SK-N-SH treated with all-trans-retinoic acid at 6 μM for 48 hours (cell line): ENCODE results near the gene FIGNL2.

ENCODE experiments used
- ATAC-seq: fragments of 200-7000 bp; cut with Tn5 transposase; 3 replicates; pipeline ENCODE4 v1.9.1; 2020; ENCODE audit warnings: mild to moderate bottlenecking, moderate library complexity
- ARNTL ChIP-seq: fragments of 450-650 bp; formaldehyde crosslinking; IDR thresholded peaks from 2 replicates; pipeline ENCODE4 v1.5.0; 2020; ENCODE audit warnings: low read depth, mild to moderate bottlenecking, moderate library complexity, borderline replicate concordance
- BACH2 ChIP-seq: fragments of 250-450 bp; sonication (Bioruptor Pico); IDR thresholded peaks from 2 replicates; pipeline ENCODE4 v1.9.0; 2021; ENCODE audit warnings: mild to moderate bottlenecking, borderline replicate concordance
- CSDC2 ChIP-seq: fragments of 250-450 bp; sonication (Bioruptor Pico); IDR thresholded peaks from 2 replicates; pipeline ENCODE4 v1.5.0; 2020; ENCODE audit warnings: mild to moderate bottlenecking, moderate library complexity
- ESRRG ChIP-seq: fragments of 250-450 bp; sonication (Bioruptor Pico); IDR thresholded peaks from 2 replicates; pipeline ENCODE4 v1.6.1; 2021; ENCODE audit warnings: mild to moderate bottlenecking
- GLIS3 ChIP-seq: fragments of 250-450 bp; sonication (Bioruptor Pico); IDR thresholded peaks from 2 replicates; pipeline ENCODE4 v1.5.0; 2020; ENCODE audit warnings: mild to moderate bottlenecking, moderate library complexity
- ISL1 ChIP-seq: fragments of 250-450 bp; sonication (Bioruptor Pico); IDR thresholded peaks from 2 replicates; pipeline ENCODE4 v2.1.2; 2022; ENCODE audit warnings: mild to moderate bottlenecking, moderate library complexity
- OSR1 ChIP-seq: fragments of 250-450 bp; sonication (Bioruptor Pico); IDR thresholded peaks from 2 replicates; pipeline ENCODE4 v1.8.0; 2022; ENCODE audit warnings: moderate library complexity, mild to moderate bottlenecking, inconsistent platforms
- RARB ChIP-seq: fragments of 250-450 bp; sonication (Bioruptor Pico); IDR thresholded peaks from 2 replicates; pipeline ENCODE4 v1.8.0; 2021; ENCODE audit warnings: mild to moderate bottlenecking, moderate library complexity
- SNAI2 ChIP-seq: fragments of 250-450 bp; sonication (Bioruptor Pico); IDR thresholded peaks from 2 replicates; pipeline ENCODE4 v1.5.0; 2020; ENCODE audit warnings: mild to moderate bottlenecking, moderate library complexity
- TCF4 ChIP-seq: fragments of 250-450 bp; sonication (Bioruptor Pico); IDR thresholded peaks from 2 replicates; pipeline ENCODE4 v1.8.0; 2021; ENCODE audit warnings: mild to moderate bottlenecking, moderate library complexity, borderline replicate concordance
- ZC3H10 ChIP-seq: fragments of 250-450 bp; sonication (Bioruptor Pico); IDR thresholded peaks from 2 replicates; pipeline ENCODE4 v1.5.1; 2021; ENCODE audit warnings: mild to moderate bottlenecking, moderate library complexity
- ZFP3 ChIP-seq: fragments of 250-450 bp; sonication (Bioruptor Pico); IDR thresholded peaks from 2 replicates; pipeline ENCODE4 v1.5.0; 2020; ENCODE audit warnings: mild to moderate bottlenecking, moderate library complexity
- ZFP30 ChIP-seq: fragments of 450-650 bp; formaldehyde crosslinking; IDR thresholded peaks from 2 replicates; pipeline ENCODE4 v1.5.0; 2022; ENCODE audit warnings: mild to moderate bottlenecking, moderate library complexity
- ZNF565 ChIP-seq: fragments of 450-650 bp; formaldehyde crosslinking; conservative IDR thresholded peaks from 2 replicates; pipeline ENCODE4 v1.5.0; 2020; ENCODE audit warnings: low read depth, mild to moderate bottlenecking, moderate library complexity
- ZNF70 ChIP-seq: fragments of 450-650 bp; formaldehyde crosslinking; IDR thresholded peaks from 2 replicates; pipeline ENCODE4 v1.5.0; 2020; ENCODE audit warnings: mild to moderate bottlenecking, moderate library complexity
- TF ChIP-seq, protein P1 (sequence below): fragments of 250-450 bp; sonication (Bioruptor Pico); IDR thresholded peaks from 2 replicates; pipeline ENCODE4 v1.8.0; 2021; ENCODE audit warnings: low read depth, mild to moderate bottlenecking, moderate library complexity, borderline replicate concordance
- TF ChIP-seq, protein P2 (sequence below): fragments of 250-450 bp; sonication (Bioruptor Pico); IDR thresholded peaks from 2 replicates; pipeline ENCODE4 v1.5.1; 2021; ENCODE audit warnings: mild to moderate bottlenecking, moderate library complexity
- TF ChIP-seq, protein P3 (sequence below): fragments of 250-450 bp; sonication (Bioruptor Pico); IDR thresholded peaks from 2 replicates; pipeline ENCODE4 v1.5.0; 2020; ENCODE audit warnings: mild to moderate bottlenecking, moderate library complexity
- TF ChIP-seq, protein P4 (sequence below): fragments of 250-450 bp; sonication (Bioruptor Pico); IDR thresholded peaks from 2 replicates; pipeline ENCODE4 v1.5.1; 2020; ENCODE audit warnings: low read depth, mild to moderate bottlenecking, moderate library complexity

The FIGNL2 gene

DNA sequence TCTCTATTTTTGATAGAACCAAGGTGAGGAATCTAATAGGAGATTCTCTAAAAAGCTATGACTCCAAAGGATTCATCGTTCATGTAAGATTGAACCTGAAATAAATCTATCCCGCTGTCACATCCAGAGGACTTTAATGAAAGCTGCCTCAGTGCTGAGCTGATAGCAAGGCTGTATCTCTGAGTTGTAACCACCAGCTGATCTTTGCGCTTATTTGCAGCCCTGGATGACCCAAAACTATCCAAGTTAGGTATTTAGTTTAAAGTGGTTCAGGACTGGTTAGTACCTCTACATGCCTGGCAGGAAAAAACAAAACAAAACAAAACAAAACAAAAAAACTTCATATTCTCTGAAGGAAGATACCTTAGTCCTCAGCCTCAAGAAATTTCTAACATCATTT, 30.6 kb upstream of the FIGNL2 start:
- no peak for TF ChIP-seq ZFP3 (CRISPR knock-in tag)
- TF ChIP-seq GLIS3 (CRISPR knock-in tag) = no peak
- TF ChIP-seq SNAI2 (CRISPR knock-in tag) = no peak
- TF ChIP-seq ZFP30 (CRISPR knock-in tag) = no peak
- ATAC-seq = no peak

DNA sequence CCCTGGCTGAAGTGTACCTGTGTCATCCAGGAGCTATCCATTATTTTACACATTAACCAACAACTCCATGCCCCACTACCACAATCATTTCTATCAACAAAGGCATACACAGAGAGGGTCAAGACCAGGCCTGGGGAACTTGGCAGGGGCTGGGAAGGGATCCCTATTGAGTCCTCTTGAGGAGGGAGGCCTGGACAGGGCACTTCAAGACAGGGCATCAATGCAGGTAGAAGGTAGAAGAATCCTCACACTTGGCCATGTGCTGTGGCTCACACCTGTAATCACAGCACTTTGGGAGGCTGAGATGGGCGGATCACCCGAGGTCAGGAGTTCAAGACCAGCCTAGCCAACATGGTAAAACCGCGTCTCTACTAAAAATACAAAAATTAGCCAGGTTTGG, 26.0 kb upstream of the FIGNL2 start:
- TF ChIP-seq ARNTL (CRISPR knock-in tag) (no peak), ZNF565 (CRISPR knock-in tag) (no peak)
- TF ChIP-seq, protein P1, sequence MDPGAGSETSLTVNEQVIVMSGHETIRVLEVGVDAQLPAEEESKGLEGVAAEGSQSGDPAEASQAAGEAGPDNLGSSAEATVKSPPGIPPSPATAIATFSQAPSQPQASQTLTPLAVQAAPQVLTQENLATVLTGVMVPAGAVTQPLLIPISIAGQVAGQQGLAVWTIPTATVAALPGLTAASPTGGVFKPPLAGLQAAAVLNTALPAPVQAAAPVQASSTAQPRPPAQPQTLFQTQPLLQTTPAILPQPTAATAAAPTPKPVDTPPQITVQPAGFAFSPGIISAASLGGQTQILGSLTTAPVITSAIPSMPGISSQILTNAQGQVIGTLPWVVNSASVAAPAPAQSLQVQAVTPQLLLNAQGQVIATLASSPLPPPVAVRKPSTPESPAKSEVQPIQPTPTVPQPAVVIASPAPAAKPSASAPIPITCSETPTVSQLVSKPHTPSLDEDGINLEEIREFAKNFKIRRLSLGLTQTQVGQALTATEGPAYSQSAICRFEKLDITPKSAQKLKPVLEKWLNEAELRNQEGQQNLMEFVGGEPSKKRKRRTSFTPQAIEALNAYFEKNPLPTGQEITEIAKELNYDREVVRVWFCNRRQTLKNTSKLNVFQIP (CRISPR knock-in tag) = no peak
- TF ChIP-seq, protein P2, sequence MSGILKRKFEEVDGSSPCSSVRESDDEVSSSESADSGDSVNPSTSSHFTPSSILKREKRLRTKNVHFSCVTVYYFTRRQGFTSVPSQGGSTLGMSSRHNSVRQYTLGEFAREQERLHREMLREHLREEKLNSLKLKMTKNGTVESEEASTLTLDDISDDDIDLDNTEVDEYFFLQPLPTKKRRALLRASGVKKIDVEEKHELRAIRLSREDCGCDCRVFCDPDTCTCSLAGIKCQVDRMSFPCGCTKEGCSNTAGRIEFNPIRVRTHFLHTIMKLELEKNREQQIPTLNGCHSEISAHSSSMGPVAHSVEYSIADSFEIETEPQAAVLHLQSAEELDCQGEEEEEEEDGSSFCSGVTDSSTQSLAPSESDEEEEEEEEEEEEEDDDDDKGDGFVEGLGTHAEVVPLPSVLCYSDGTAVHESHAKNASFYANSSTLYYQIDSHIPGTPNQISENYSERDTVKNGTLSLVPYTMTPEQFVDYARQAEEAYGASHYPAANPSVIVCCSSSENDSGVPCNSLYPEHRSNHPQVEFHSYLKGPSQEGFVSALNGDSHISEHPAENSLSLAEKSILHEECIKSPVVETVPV (CRISPR knock-in tag) = no peak
- ATAC-seq = no peak; the same call in 2 of the 3 replicates

DNA sequence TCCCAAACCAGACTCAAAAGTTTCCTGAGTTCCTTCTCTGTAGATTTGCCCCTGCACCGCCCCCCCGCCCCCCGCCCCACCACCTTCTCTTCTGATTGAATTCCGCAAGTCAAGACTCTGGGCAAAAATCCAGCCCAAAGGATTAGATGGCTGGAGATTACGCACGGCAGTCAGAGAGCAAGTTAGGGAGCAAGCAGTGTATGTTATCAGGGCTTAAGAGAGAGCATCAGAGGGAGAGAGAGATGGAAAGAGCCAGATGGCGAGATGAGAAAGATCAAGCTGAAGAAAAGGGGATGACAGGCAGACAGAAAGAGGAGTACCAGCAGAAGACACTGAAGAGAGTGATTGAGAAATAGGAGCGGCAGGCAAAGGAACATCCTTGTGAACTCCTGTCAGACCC, 25.5 kb upstream of the FIGNL2 start:
- ATAC-seq = peak; percentile 34; the same call in 2 of the 3 replicates
- TF ChIP-seq GLIS3 (CRISPR knock-in tag) = no peak
- peak; percentile 85 for TF ChIP-seq ZFP30 (CRISPR knock-in tag)

DNA sequence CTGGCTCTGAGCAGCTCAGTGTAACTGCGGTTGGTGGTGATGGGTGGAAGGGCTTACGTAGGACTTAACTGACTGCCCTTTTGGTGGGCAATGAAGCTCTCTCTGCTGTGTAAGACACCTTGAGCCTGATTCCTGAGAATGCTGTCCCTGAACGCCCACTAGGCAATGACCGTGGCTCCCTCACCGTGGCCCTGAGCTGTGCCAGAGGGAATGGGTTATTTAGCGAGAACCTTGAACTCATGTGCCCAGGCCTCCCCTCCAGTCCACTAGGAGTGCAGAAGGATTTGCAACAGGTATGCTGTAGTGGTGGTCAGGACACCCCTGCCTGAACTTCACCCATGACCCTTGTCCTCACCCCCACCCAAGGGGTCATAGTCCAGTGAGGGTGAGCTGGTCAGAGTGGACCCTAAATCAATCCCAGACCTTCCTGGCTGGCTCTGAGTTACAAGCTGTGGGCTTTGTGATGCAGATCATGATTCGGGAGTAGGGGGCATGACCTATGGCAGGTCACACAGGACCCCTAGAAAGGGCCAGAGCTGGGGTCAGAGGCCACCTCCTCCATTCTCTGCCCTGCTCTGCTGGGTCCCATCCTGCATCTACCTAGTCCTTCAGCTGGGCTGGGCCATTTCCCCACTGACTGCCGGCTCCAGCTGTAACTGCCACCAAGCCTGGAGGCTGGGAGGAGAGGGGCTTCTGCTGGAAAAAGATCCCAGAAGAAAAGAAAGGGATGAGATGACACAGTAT, 24.9 kb upstream of the FIGNL2 start:
- TF ChIP-seq TCF4 (CRISPR knock-in tag) (no peak), ESRRG (CRISPR knock-in tag) (no peak), ZNF565 (CRISPR knock-in tag) (no peak), ARNTL (CRISPR knock-in tag) (no peak), ISL1 (CRISPR knock-in tag) (no peak), ZC3H10 (CRISPR knock-in tag) (no peak), CSDC2 (CRISPR knock-in tag) (no peak), SNAI2 (CRISPR knock-in tag) (no peak), ZNF70 (CRISPR knock-in tag) (no peak), BACH2 (CRISPR knock-in tag) (no peak), OSR1 (no peak), ZFP30 (CRISPR knock-in tag) (no peak), RARB (CRISPR knock-in tag) (no peak), GLIS3 (CRISPR knock-in tag) (no peak)
- TF ChIP-seq, protein P3, sequence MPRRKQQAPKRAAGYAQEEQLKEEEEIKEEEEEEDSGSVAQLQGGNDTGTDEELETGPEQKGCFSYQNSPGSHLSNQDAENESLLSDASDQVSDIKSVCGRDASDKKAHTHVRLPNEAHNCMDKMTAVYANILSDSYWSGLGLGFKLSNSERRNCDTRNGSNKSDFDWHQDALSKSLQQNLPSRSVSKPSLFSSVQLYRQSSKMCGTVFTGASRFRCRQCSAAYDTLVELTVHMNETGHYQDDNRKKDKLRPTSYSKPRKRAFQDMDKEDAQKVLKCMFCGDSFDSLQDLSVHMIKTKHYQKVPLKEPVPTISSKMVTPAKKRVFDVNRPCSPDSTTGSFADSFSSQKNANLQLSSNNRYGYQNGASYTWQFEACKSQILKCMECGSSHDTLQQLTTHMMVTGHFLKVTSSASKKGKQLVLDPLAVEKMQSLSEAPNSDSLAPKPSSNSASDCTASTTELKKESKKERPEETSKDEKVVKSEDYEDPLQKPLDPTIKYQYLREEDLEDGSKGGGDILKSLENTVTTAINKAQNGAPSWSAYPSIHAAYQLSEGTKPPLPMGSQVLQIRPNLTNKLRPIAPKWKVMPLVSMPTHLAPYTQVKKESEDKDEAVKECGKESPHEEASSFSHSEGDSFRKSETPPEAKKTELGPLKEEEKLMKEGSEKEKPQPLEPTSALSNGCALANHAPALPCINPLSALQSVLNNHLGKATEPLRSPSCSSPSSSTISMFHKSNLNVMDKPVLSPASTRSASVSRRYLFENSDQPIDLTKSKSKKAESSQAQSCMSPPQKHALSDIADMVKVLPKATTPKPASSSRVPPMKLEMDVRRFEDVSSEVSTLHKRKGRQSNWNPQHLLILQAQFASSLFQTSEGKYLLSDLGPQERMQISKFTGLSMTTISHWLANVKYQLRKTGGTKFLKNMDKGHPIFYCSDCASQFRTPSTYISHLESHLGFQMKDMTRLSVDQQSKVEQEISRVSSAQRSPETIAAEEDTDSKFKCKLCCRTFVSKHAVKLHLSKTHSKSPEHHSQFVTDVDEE (CRISPR knock-in tag) = no peak
- TF ChIP-seq, protein P4, sequence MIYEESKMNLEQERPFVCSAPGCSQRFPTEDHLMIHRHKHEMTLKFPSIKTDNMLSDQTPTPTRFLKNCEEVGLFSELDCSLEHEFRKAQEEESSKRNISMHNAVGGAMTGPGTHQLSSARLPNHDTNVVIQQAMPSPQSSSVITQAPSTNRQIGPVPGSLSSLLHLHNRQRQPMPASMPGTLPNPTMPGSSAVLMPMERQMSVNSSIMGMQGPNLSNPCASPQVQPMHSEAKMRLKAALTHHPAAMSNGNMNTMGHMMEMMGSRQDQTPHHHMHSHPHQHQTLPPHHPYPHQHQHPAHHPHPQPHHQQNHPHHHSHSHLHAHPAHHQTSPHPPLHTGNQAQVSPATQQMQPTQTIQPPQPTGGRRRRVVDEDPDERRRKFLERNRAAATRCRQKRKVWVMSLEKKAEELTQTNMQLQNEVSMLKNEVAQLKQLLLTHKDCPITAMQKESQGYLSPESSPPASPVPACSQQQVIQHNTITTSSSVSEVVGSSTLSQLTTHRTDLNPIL = no peak
- TF ChIP-seq, protein P2 (CRISPR knock-in tag) = no peak
- TF ChIP-seq, protein P1 (CRISPR knock-in tag) = no peak
- no peak for ATAC-seq
